Nephron (organoid): ENCODE results near the gene GALNT9.

Source experiments
- H3K27ac Mint-ChIP-seq, 3 experiments: 2 replicates each; pipeline ENCODE4 v1.8.0; 2020; ENCODE audit warnings: mixed read lengths in 3 of 3, mild to moderate bottlenecking in 2 of 3, moderate library complexity in 1 of 3
- H3K27me3 Mint-ChIP-seq: 2 replicates; pipeline ENCODE4 v1.8.0; 2021; ENCODE audit warnings: low read depth, mild to moderate bottlenecking, moderate library complexity, mixed read lengths
- H3K36me3 Mint-ChIP-seq: 2 replicates; pipeline ENCODE4 v1.8.0; 2020; ENCODE audit warnings: low read depth, mixed read lengths
- H3K4me1 Mint-ChIP-seq: 2 replicates; pipeline ENCODE4 v1.8.0; 2020; ENCODE audit warnings: mixed read lengths
- H3K4me3 Mint-ChIP-seq, 3 experiments: 2 replicates each; pipeline ENCODE4 v1.8.0; 2020; ENCODE audit warnings: mild to moderate bottlenecking in 3 of 3, mixed read lengths in 3 of 3, moderate library complexity in 2 of 3
- H3K9me3 Mint-ChIP-seq: 2 replicates; pipeline ENCODE4 v1.8.0; 2020; ENCODE audit warnings: mixed read lengths
- TF ChIP-seq, protein P1 (sequence below), 3 experiments: fragments of 200-600 bp; sonication (generic); IDR thresholded peaks; one replicate each; pipeline ENCODE4 v1.5.0; 2021; ENCODE audit warnings: antibody characterized with exemption in 3 of 3; ENCODE audit not compliant: unreplicated experiment in 3 of 3

GALNT9 gene

GRCh38 chr12:132251310-132251709 is 78.1 kb downstream of the GALNT9 start:
- no peak overlapping the region for H3K27ac Mint-ChIP-seq
- no peaks in the 10 kb centered on the region for H3K9me3 Mint-ChIP-seq
- no peak overlapping the region for H3K4me3 Mint-ChIP-seq
- H3K4me1 Mint-ChIP-seq, result peaks cover 29% of the 10 kb centered on the region
- no peaks in the 10 kb centered on the region for H3K36me3 Mint-ChIP-seq
- peaks cover 50% of the 10 kb centered on the region for H3K27me3 Mint-ChIP-seq
- TF ChIP-seq, protein P1, sequence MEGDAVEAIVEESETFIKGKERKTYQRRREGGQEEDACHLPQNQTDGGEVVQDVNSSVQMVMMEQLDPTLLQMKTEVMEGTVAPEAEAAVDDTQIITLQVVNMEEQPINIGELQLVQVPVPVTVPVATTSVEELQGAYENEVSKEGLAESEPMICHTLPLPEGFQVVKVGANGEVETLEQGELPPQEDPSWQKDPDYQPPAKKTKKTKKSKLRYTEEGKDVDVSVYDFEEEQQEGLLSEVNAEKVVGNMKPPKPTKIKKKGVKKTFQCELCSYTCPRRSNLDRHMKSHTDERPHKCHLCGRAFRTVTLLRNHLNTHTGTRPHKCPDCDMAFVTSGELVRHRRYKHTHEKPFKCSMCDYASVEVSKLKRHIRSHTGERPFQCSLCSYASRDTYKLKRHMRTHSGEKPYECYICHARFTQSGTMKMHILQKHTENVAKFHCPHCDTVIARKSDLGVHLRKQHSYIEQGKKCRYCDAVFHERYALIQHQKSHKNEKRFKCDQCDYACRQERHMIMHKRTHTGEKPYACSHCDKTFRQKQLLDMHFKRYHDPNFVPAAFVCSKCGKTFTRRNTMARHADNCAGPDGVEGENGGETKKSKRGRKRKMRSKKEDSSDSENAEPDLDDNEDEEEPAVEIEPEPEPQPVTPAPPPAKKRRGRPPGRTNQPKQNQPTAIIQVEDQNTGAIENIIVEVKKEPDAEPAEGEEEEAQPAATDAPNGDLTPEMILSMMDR (IDR thresholded peaks at IDR 0.05; ENCODE audit: unreplicated experiment in 3 of 3), result no peak

DNA sequence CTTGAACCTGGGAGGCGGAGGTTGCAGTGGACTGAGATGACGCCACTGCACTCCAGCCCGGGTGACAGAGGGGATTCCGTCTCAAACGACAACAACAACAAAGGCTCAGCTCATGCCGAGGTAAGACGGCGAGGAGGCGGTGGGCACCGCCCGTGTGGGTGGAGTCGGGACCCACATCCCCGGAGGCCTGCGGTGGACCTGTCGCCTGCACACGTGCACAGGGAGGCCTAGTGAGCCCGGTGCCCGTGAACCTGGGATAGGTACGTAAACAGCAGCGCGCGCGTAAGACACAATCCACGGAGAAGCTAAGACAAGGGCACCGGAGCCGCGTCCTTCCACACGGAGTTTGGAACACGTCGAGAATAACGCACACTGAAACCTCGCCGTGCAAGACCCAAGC is 78.7 kb downstream of the GALNT9 start:
- H3K9me3 Mint-ChIP-seq, result no peaks in the 10 kb centered on the region
- H3K4me3 Mint-ChIP-seq, result no peak overlapping the region
- peaks cover 46% of the 10 kb centered on the region for H3K27me3 Mint-ChIP-seq
- no peak overlapping the region for H3K27ac Mint-ChIP-seq
- TF ChIP-seq, protein P1 (IDR thresholded peaks at IDR 0.05; ENCODE audit: unreplicated experiment in 3 of 3), result no peak
- no peaks in the 10 kb centered on the region for H3K36me3 Mint-ChIP-seq
- H3K4me1 Mint-ChIP-seq, result peaks cover 29% of the 10 kb centered on the region

- H3K4me1 Mint-ChIP-seq, result peaks cover 25% of the 10 kb centered on the region
- H3K27ac Mint-ChIP-seq, result no peak overlapping the region
- TF ChIP-seq, protein P1 (IDR thresholded peaks at IDR 0.05; ENCODE audit: unreplicated experiment in 3 of 3), result no peak
- no peaks in the 10 kb centered on the region for H3K9me3 Mint-ChIP-seq
- no peaks in the 10 kb centered on the region for H3K36me3 Mint-ChIP-seq
- no peak overlapping the region for H3K4me3 Mint-ChIP-seq
- peaks cover 42% of the 10 kb centered on the region for H3K27me3 Mint-ChIP-seq
These were observed 79.5 kb downstream of the GALNT9 start for GRCh38 chr12:132249689-132250478.

DNA sequence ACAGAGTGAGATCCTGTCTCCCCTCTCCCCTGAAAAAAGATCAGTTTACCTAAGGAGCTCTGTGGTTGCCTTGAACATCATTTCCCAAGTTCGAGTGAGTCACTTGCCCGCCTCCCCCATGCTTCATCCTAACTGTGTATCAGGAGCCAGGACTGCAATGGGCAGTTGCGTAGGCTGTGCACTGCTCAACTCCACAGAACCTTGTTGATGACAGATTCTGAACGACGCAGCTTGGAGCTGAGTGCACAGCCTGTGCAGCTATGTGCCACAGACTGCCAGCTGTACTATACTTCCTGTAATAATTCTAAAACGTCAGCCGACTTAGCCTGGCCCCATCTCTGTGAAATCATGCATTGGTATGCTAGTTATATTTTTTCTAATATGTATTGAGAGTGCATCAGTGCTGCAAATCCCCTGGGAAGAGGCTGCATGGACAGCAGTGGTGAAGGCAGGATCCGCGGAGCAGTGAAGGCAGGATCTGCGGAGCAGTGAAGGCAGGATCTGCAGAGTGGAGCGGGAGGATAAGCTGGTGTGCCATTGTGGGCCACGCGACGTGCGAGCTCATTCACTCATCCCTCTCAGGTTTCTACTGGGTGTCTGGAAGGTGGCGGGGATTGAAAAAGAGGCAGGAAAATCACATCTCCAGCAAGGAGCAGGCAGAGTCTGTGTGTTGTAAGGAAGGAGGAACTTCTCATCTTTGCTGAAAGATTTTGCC is 80.8 kb downstream of the GALNT9 start:
- Mint-ChIP-seq H3K4me3 (no peak overlapping the region), H3K36me3 (no peaks in the 10 kb centered on the region), H3K27ac (peak overlapping the region; percentile 7 to 58 (median 40)), H3K4me1 (peaks cover 21% of the 10 kb centered on the region), H3K27me3 (peaks cover 33% of the 10 kb centered on the region), H3K9me3 (no peaks in the 10 kb centered on the region)
- TF ChIP-seq, protein P1 (IDR thresholded peaks at IDR 0.05; ENCODE audit: unreplicated experiment in 3 of 3), result no peak

DNA sequence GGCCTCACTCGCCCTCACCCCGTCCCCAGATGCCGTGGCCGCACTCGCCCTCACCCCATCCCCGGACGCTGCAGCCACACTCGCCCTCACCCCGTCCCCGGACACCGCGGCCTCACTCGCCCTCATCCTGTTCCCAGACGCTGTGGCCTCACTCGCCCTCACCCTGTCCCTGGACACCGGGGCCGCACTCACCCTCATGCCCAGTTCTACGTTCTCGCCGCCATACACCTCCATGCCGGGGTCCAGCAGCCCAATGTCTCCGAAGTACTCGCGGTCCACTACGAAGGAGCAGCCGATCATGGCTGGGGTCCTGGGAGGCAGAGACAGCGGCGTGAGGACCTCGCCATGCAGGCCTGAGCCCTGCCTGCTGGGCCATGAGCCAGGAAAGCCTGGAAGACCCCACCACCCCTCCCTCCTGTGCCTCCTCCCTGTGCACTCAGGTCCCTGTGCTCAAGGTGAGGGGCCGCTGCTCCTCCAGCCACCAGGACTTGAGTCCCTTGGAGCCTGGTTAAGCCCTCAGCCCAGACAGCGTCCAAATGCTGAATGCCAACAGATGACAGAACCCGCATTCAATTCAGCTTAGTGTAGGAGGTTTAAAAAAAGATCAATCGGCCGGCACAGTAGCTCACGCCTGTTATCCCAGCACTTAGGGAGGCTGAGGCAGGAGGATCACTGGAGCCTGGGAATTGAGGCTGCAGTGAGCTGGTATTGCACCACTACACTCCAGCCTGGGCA is 81.5 kb downstream of the GALNT9 start:
- Mint-ChIP-seq H3K27ac (no peak overlapping the region), H3K36me3 (no peaks in the 10 kb centered on the region), H3K27me3 (peaks cover 37% of the 10 kb centered on the region), H3K4me3 (no peak overlapping the region), H3K4me1 (peaks cover 23% of the 10 kb centered on the region), H3K9me3 (no peaks in the 10 kb centered on the region)
- TF ChIP-seq, protein P1 (IDR thresholded peaks at IDR 0.05; ENCODE audit: unreplicated experiment in 3 of 3), result no peak
